H9 (cell line): ENCODE results near the gene SLC52A1. TPM values are rescaled to one million over a fixed set of nuclear protein-coding genes. Genes with fewer than 3 reads are reported as not detected.

ENCODE experiments used
- DNase-seq: peaks from one replicate; pipeline ENCODE4 v3.0.0-alpha.2; 2017
- H2AFZ ChIP-seq: one replicate; pipeline ENCODE4 v1.6.1; 2013; ENCODE audit warnings: mild to moderate bottlenecking, low read length, control low read depth, moderate library complexity
- H2AK5ac ChIP-seq: 2 replicates; pipeline ENCODE4 v1.6.1; 2013; ENCODE audit warnings: low read length, control low read depth, mixed read lengths; ENCODE audit not compliant: insufficient read length
- H2BK120ac ChIP-seq: one replicate; pipeline ENCODE4 v1.6.1; 2013; ENCODE audit warnings: low read depth, mild to moderate bottlenecking, low read length, control low read depth, inconsistent platforms; ENCODE audit not compliant: poor library complexity, severe bottlenecking
- H2BK12ac ChIP-seq: 2 replicates; pipeline ENCODE4 v1.6.1; 2013; ENCODE audit warnings: low read length, control low read depth, mixed read lengths, low read depth; ENCODE audit not compliant: insufficient read length
- H2BK15ac ChIP-seq: 2 replicates; pipeline ENCODE4 v1.6.1; 2013; ENCODE audit warnings: low read depth, low read length, control low read depth
- H2BK20ac ChIP-seq: one replicate; pipeline ENCODE4 v1.6.1; 2013; ENCODE audit warnings: low read depth, mild to moderate bottlenecking, low read length, control low read depth, inconsistent platforms; ENCODE audit not compliant: poor library complexity, severe bottlenecking
- H2BK5ac ChIP-seq: 2 replicates; pipeline ENCODE4 v1.6.1; 2013; ENCODE audit warnings: low read length, control low read depth, mixed read lengths; ENCODE audit not compliant: insufficient read length
- H3K14ac ChIP-seq: 2 replicates; pipeline ENCODE4 v1.6.1; 2013; ENCODE audit warnings: low read length, control low read depth; ENCODE audit not compliant: insufficient read depth
- H3K18ac ChIP-seq: 2 replicates; pipeline ENCODE4 v1.6.1; 2013; ENCODE audit warnings: low read depth, mild to moderate bottlenecking, mixed read lengths, low read length, control low read depth; ENCODE audit not compliant: insufficient read length
- H3K23ac ChIP-seq: 2 replicates; pipeline ENCODE4 v1.6.1; 2013; ENCODE audit warnings: low read length, control low read depth, mixed read lengths, low read depth; ENCODE audit not compliant: insufficient read length
- H3K23me2 ChIP-seq: 2 replicates; pipeline ENCODE4 v1.6.1; 2013; ENCODE audit warnings: low read depth, mild to moderate bottlenecking, mixed read lengths, low read length, control low read depth; ENCODE audit not compliant: insufficient read length, poor library complexity, severe bottlenecking
- H3K27ac ChIP-seq: 2 replicates; pipeline ENCODE4 v1.5.1; 2013; ENCODE audit warnings: low read length, control low read depth, mixed read lengths, low read depth; ENCODE audit not compliant: insufficient read length
- H3K27me3 ChIP-seq: 2 replicates; pipeline ENCODE4 v1.6.1; 2013; ENCODE audit warnings: low read length, control low read depth, inconsistent platforms; ENCODE audit not compliant: insufficient read depth
- H3K4ac ChIP-seq: 2 replicates; pipeline ENCODE4 v1.6.1; 2013; ENCODE audit warnings: low read depth, mild to moderate bottlenecking, control low read depth, inconsistent platforms, low read length, moderate library complexity
- H3K4me1 ChIP-seq: 2 replicates; pipeline ENCODE4 v1.6.1; 2013; ENCODE audit warnings: low read length, control low read depth, inconsistent platforms; ENCODE audit not compliant: insufficient read depth
- H3K4me2 ChIP-seq: 2 replicates; pipeline ENCODE4 v1.6.1; 2013; ENCODE audit warnings: low read length, control low read depth, mixed read lengths; ENCODE audit not compliant: insufficient read length, insufficient read depth
- H3K56ac ChIP-seq: 2 replicates; pipeline ENCODE4 v1.6.1; 2013; ENCODE audit warnings: low read depth, mild to moderate bottlenecking, mixed read lengths, low read length, control low read depth; ENCODE audit not compliant: insufficient read length
- H3K79me1 ChIP-seq: 2 replicates; pipeline ENCODE4 v1.6.1; 2013; ENCODE audit warnings: low read depth, mild to moderate bottlenecking, moderate library complexity, low read length, control low read depth, inconsistent platforms; ENCODE audit not compliant: insufficient read depth, poor library complexity, severe bottlenecking
- H3K79me2 ChIP-seq: 2 replicates; pipeline ENCODE4 v1.6.1; 2013; ENCODE audit warnings: low read length, control low read depth, inconsistent platforms; ENCODE audit not compliant: insufficient read depth
- H3K9ac ChIP-seq: 2 replicates; pipeline ENCODE4 v1.6.1; 2013; ENCODE audit warnings: low read length, control low read depth, mixed read lengths; ENCODE audit not compliant: insufficient read length; ENCODE audit errors: extremely low read depth
- H3K9me3 ChIP-seq: one replicate; pipeline ENCODE4 v1.6.1; 2013; ENCODE audit warnings: low read depth, low read length, inconsistent platforms; ENCODE audit not compliant: control insufficient read depth
- H3T11ph ChIP-seq: one replicate; pipeline ENCODE4 v1.6.1; 2013; ENCODE audit warnings: mild to moderate bottlenecking, low read length, control low read depth, inconsistent platforms
- H4K20me1 ChIP-seq: one replicate; pipeline ENCODE4 v1.6.1; 2013; ENCODE audit not compliant: control insufficient read depth, insufficient read length, insufficient read depth
- H4K5ac ChIP-seq: 2 replicates; pipeline ENCODE4 v1.6.1; 2013; ENCODE audit warnings: low read depth, mild to moderate bottlenecking, mixed read lengths, low read length, control low read depth; ENCODE audit not compliant: insufficient read length
- H4K8ac ChIP-seq: replicated peaks from 2 replicates; pipeline ENCODE4 v1.6.1; 2013; ENCODE audit warnings: low read length, control low read depth, mixed read lengths, low read depth; ENCODE audit not compliant: insufficient read length
- H4K91ac ChIP-seq: 2 replicates; pipeline ENCODE4 v1.6.1; 2013; ENCODE audit warnings: low read depth, mild to moderate bottlenecking, moderate library complexity, mixed read lengths, low read length, control low read depth; ENCODE audit not compliant: insufficient read length
- H3K27ac Mint-ChIP-seq, 3 experiments: 2 replicates in 2 of 3; 3 replicates in 1 of 3; pipeline ENCODE4 v1.8.0; 2020 to 2021; ENCODE audit warnings: mixed read lengths in 3 of 3, mild to moderate bottlenecking in 1 of 3, moderate library complexity in 1 of 3
- H3K27me3 Mint-ChIP-seq: 2 replicates; pipeline ENCODE4 v1.8.0; 2021; ENCODE audit warnings: low read depth, mild to moderate bottlenecking, moderate library complexity, mixed read lengths
- H3K36me3 Mint-ChIP-seq, 3 experiments: 2 replicates in 2 of 3; 3 replicates in 1 of 3; pipeline ENCODE4 v1.8.0; 2020 to 2021; ENCODE audit warnings: low read depth in 3 of 3, mixed read lengths in 3 of 3; ENCODE audit not compliant: insufficient read depth in 1 of 3
- H3K4me1 Mint-ChIP-seq, 2 experiments: 2 replicates each; pipeline ENCODE4 v1.8.0; 2020; ENCODE audit warnings: mixed read lengths in 2 of 2
- H3K4me3 Mint-ChIP-seq, 2 experiments: 2 replicates in 1 of 2; 3 replicates in 1 of 2; pipeline ENCODE4 v1.8.0; 2020 to 2021; ENCODE audit warnings: mild to moderate bottlenecking in 2 of 2, mixed read lengths in 2 of 2, moderate library complexity in 1 of 2
- H3K9me3 Mint-ChIP-seq, 2 experiments: 2 replicates in 1 of 2; 3 replicates in 1 of 2; pipeline ENCODE4 v1.8.0; 2020; ENCODE audit warnings: mild to moderate bottlenecking in 2 of 2, mixed read lengths in 2 of 2, moderate library complexity in 1 of 2
- WGBS: extraction: QIAGEN DNeasy Blood & Tissue Kit; methylation state at CpG from one replicate; pipeline ENCODE4 v1.1.7; 2013; ENCODE audit warnings: missing lambda C conversion rate, low lambda C conversion rate, mixed read lengths; ENCODE audit not compliant: insufficient read length; ENCODE audit errors: extremely low coverage; 5-methylcytosine and 5-hydroxymethylcytosine counted together
- total RNA-seq: library from RNA; stranded (reverse); gene quantifications from 2 replicates; pipeline ENCODE4 v1.2.1, GENCODE V29; 2021
- TF ChIP-seq, protein P1 (sequence below): fragments of 200-600 bp; sonication (generic); conservative IDR thresholded peaks from 3 replicates; pipeline ENCODE4 v1.8.0; 2021; ENCODE audit warnings: antibody characterized with exemption, mild to moderate bottlenecking

SLC52A1 gene
- total RNA-seq, 1 experiment from 2014 or later = 0.17 TPM

DNA sequence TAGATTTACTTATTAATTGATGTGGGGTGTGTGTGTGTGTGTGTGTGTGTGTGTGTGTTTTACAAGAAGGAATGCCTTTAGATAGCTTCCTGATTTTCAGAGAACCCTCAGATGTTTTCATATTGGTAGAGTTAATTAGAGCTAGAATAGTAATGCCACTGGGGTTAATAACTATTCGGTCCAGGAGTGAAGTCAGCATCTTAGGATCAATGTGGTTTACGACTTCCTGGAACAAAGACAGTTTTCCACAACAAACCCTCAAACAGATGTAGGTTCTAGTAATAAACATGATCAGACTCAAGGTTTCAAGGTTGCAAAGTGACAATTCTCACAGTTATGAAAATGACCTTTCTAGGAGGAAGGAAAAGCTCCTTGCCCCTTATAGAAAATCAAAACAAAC is 12.2 kb upstream of the SLC52A1 start:
- Histone ChIP-seq H3K18ac (no peak overlapping the region), H3K14ac (no peak overlapping the region), H3K23me2 (no peaks in the 10 kb centered on the region), H4K20me1 (no peaks in the 10 kb centered on the region), H3K79me2 (no peaks in the 10 kb centered on the region), H3K9me3 (no peaks in the 10 kb centered on the region), H2BK15ac (no peak overlapping the region), H3K4me1 (no peaks in the 10 kb centered on the region), H2BK5ac (no peak overlapping the region), H2BK20ac (no peak overlapping the region), H3K4me2 (no peak overlapping the region), H2AFZ (no peak overlapping the region), H4K5ac (no peak overlapping the region), H3K9ac (no peak overlapping the region), H3K56ac (no peak overlapping the region), H3T11ph (no peak overlapping the region), H3K79me1 (no peaks in the 10 kb centered on the region), H2BK120ac (no peak overlapping the region), H3K27me3 (no peaks in the 10 kb centered on the region), H3K4ac (no peak overlapping the region), H2BK12ac (no peak overlapping the region), H3K23ac (no peak overlapping the region), H3K27ac (no peak overlapping the region), H4K8ac (no peak overlapping the region), H2AK5ac (no peak overlapping the region), H4K91ac (no peak overlapping the region)
- no peak for DNase-seq
- Mint-ChIP-seq H3K9me3 (no peaks in the 10 kb centered on the region; a peak in 1 of 5 replicates), H3K36me3 (no peaks in the 10 kb centered on the region; a peak in 1 of 7 replicates), H3K27ac (no peak overlapping the region), H3K27me3 (peaks cover 4% of the 10 kb centered on the region; the same call in 1 of the 2 replicates), H3K4me3 (no peak overlapping the region), H3K4me1 (peaks cover 0 to 3% of the 10 kb centered on the region in 2 experiments; a peak in 1 of 4 replicates)
- TF ChIP-seq, protein P1, sequence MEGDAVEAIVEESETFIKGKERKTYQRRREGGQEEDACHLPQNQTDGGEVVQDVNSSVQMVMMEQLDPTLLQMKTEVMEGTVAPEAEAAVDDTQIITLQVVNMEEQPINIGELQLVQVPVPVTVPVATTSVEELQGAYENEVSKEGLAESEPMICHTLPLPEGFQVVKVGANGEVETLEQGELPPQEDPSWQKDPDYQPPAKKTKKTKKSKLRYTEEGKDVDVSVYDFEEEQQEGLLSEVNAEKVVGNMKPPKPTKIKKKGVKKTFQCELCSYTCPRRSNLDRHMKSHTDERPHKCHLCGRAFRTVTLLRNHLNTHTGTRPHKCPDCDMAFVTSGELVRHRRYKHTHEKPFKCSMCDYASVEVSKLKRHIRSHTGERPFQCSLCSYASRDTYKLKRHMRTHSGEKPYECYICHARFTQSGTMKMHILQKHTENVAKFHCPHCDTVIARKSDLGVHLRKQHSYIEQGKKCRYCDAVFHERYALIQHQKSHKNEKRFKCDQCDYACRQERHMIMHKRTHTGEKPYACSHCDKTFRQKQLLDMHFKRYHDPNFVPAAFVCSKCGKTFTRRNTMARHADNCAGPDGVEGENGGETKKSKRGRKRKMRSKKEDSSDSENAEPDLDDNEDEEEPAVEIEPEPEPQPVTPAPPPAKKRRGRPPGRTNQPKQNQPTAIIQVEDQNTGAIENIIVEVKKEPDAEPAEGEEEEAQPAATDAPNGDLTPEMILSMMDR = no peak
- no CpG with 5 or more reads among the region's 2 CpGs for WGBS
